Measurements from ENCODE around the gene GNAT2.

GNAT2 gene

GRCh38 chr1:109649491-109649914, 30.1 kb upstream of the GNAT2 start:
- DNase-seq (ENCODE audit: extremely low spot score), result no peak
- POLR2A ChIA-PET, result no interaction called here
- CTCF ChIA-PET, result interaction anchor here (0.6 to 5.1 kb wide), 16 partner anchors 9 to 626 kb away, joined by 3 to 65 read pairs (median 4); partner anchors contain the start of genes AHCYL1 and GNAI3
- no peak for TF ChIP-seq FOXK2 (IDR thresholded peaks at IDR 0.05)
- TF ChIP-seq CTBP1 (IDR thresholded peaks at IDR 0.05; ENCODE audit: borderline replicate concordance), result no peak
- no peak for TF ChIP-seq SP1 (IDR thresholded peaks at IDR 0.05)
- no peak for TF ChIP-seq ARNT (IDR thresholded peaks at IDR 0.05)
- TF ChIP-seq ZNF384 (IDR thresholded peaks at IDR 0.05), result no peak
- no peak for TF ChIP-seq NFRKB (IDR thresholded peaks at IDR 0.05)
- no peak for TF ChIP-seq FOXA1 (IDR thresholded peaks at IDR 0.05)
- TF ChIP-seq BHLHE40 (IDR thresholded peaks at IDR 0.05; ENCODE audit: borderline replicate concordance), result no peak
- no peak for TF ChIP-seq SUZ12 (IDR thresholded peaks at IDR 0.05)
- TF ChIP-seq PKNOX1 (IDR thresholded peaks at IDR 0.05), result no peak
- no peak for TF ChIP-seq FOXM1 (IDR thresholded peaks at IDR 0.05; ENCODE audit: borderline replicate concordance)
- no peak for TF ChIP-seq ELF4 (IDR thresholded peaks at IDR 0.05)
- TF ChIP-seq HDGF (IDR thresholded peaks at IDR 0.05; ENCODE audit: borderline replicate concordance), result no peak
- TF ChIP-seq L3MBTL2 (conservative IDR thresholded peaks at IDR 0.05), result no peak
- TF ChIP-seq LEF1 (IDR thresholded peaks at IDR 0.05; ENCODE audit: borderline replicate concordance), result no peak
- TF ChIP-seq TARDBP (IDR thresholded peaks at IDR 0.05), result no peak

GRCh38 chr1:109644670-109645069, 25.3 kb upstream of the GNAT2 start:
- no peak for DNase-seq (ENCODE audit: extremely low spot score)
- CTCF ChIA-PET, result interaction anchor here (2.0 kb wide), 1 partner anchor 129 kb away, joined by 12 read pairs; no protein-coding TSS in a partner anchor
- POLR2A ChIA-PET, result no interaction called here
- TF ChIP-seq ARNT (IDR thresholded peaks at IDR 0.05) (no peak), PKNOX1 (IDR thresholded peaks at IDR 0.05) (no peak), ELF4 (IDR thresholded peaks at IDR 0.05) (no peak), ZNF384 (IDR thresholded peaks at IDR 0.05) (no peak), L3MBTL2 (conservative IDR thresholded peaks at IDR 0.05) (no peak), LEF1 (IDR thresholded peaks at IDR 0.05; ENCODE audit: borderline replicate concordance) (no peak), NFRKB (IDR thresholded peaks at IDR 0.05) (no peak), FOXK2 (IDR thresholded peaks at IDR 0.05) (no peak), FOXA1 (IDR thresholded peaks at IDR 0.05) (no peak), BHLHE40 (IDR thresholded peaks at IDR 0.05; ENCODE audit: borderline replicate concordance) (no peak), HDGF (IDR thresholded peaks at IDR 0.05; ENCODE audit: borderline replicate concordance) (no peak)

- CTCF ChIA-PET, result interaction anchor here (0.6 to 2.0 kb wide), 7 partner anchors 14 to 386 kb away, joined by 3 to 12 read pairs (median 4); partner anchors contain the start of gene GNAT2
- no peak for TF ChIP-seq ARNT (IDR thresholded peaks at IDR 0.05)
- POLR2A ChIA-PET, result no interaction called here
- DNase-seq (ENCODE audit: extremely low spot score), result peak; percentile 91
These were observed 24.2 kb upstream of the GNAT2 start for GRCh38 chr1:109643385-109644230.

GRCh38 chr1:109642626-109643025, 23.2 kb upstream of the GNAT2 start:
- CTCF ChIA-PET, result interaction anchor here (0.6 to 2.0 kb wide), 7 partner anchors 15 to 341 kb away, joined by 3 to 12 read pairs (median 4); partner anchors contain the start of gene GNAT2
- DNase-seq (ENCODE audit: extremely low spot score), result no peak
- POLR2A ChIA-PET, result no interaction called here

GRCh38 chr1:109641861-109642260, 22.4 kb upstream of the GNAT2 start:
- CTCF ChIA-PET, result interaction anchor here (0.7 to 6.9 kb wide), 5 partner anchors 9 to 1700 kb away, joined by 3 to 118 read pairs (median 42); partner anchors contain the start of gene GNAI3
- no peak for DNase-seq (ENCODE audit: extremely low spot score)
- POLR2A ChIA-PET, result interaction anchor here (6.6 kb wide), 1 partner anchor 93 kb away, joined by 79 read pairs; the partner anchor contains the start of gene GNAI3
- TF ChIP-seq LEF1 (IDR thresholded peaks at IDR 0.05; ENCODE audit: borderline replicate concordance), result no peak
- no peak for TF ChIP-seq SP1 (IDR thresholded peaks at IDR 0.05)

More at GRCh38 chr1:109642626-109643025, 23.2 kb upstream of the GNAT2 start:
- TF ChIP-seq FOXM1 (IDR thresholded peaks at IDR 0.05; ENCODE audit: borderline replicate concordance) (no peak), SP1 (IDR thresholded peaks at IDR 0.05) (no peak), PKNOX1 (IDR thresholded peaks at IDR 0.05) (no peak), FOXA1 (IDR thresholded peaks at IDR 0.05) (no peak), ZNF384 (IDR thresholded peaks at IDR 0.05) (no peak), NFRKB (IDR thresholded peaks at IDR 0.05) (no peak), TARDBP (IDR thresholded peaks at IDR 0.05) (no peak), BHLHE40 (IDR thresholded peaks at IDR 0.05; ENCODE audit: borderline replicate concordance) (no peak), CTBP1 (IDR thresholded peaks at IDR 0.05; ENCODE audit: borderline replicate concordance) (no peak), ARNT (IDR thresholded peaks at IDR 0.05) (no peak), FOXK2 (IDR thresholded peaks at IDR 0.05) (no peak), ELF4 (IDR thresholded peaks at IDR 0.05) (no peak), LEF1 (IDR thresholded peaks at IDR 0.05; ENCODE audit: borderline replicate concordance) (no peak), L3MBTL2 (conservative IDR thresholded peaks at IDR 0.05) (no peak), SUZ12 (IDR thresholded peaks at IDR 0.05) (no peak), HDGF (IDR thresholded peaks at IDR 0.05; ENCODE audit: borderline replicate concordance) (no peak)
